MM.1S (cell line): ENCODE results near the gene PYGO1.

Experiments used
- DNase-seq: peaks from one replicate; pipeline ENCODE4 v3.0.0-alpha.2; 2015
- H2AFZ ChIP-seq: fragments of 300-600 bp; sonication (generic); 2 replicates; pipeline ENCODE4 v1.6.0; 2016; ENCODE audit warnings: antibody characterized with exemption, low read length
- H3F3A ChIP-seq: fragments of 300-600 bp; sonication (generic); 2 replicates; pipeline ENCODE4 v1.6.1; 2016; ENCODE audit warnings: mild to moderate bottlenecking, antibody characterized with exemption, low read length, moderate library complexity, mixed read lengths; ENCODE audit not compliant: insufficient read depth
- H3K27ac ChIP-seq: fragments of 300-600 bp; sonication (generic); 2 replicates; pipeline ENCODE4 v1.5.1; 2016; ENCODE audit warnings: mild to moderate bottlenecking, low read length
- H3K27me3 ChIP-seq: fragments of 300-600 bp; sonication (generic); replicated peaks from 2 replicates; pipeline ENCODE4 v1.6.0; 2016; ENCODE audit warnings: low read length; ENCODE audit not compliant: insufficient read depth
- H3K36me3 ChIP-seq: fragments of 300-600 bp; sonication (generic); replicated peaks from 2 replicates; pipeline ENCODE4 v1.6.1; 2016; ENCODE audit warnings: mild to moderate bottlenecking, low read length, mixed read lengths; ENCODE audit not compliant: insufficient read depth
- H3K4me1 ChIP-seq: fragments of 300-600 bp; sonication (generic); 2 replicates; pipeline ENCODE4 v1.6.1; 2016; ENCODE audit warnings: low read length, mixed read lengths
- H3K4me2 ChIP-seq: fragments of 300-600 bp; sonication (generic); 2 replicates; pipeline ENCODE4 v1.6.0; 2016; ENCODE audit warnings: low read depth, low read length
- H3K4me3 ChIP-seq: fragments of 300-600 bp; sonication (generic); 2 replicates; pipeline ENCODE4 v1.5.1; 2016; ENCODE audit warnings: low read length, mixed read lengths
- H3K79me2 ChIP-seq: fragments of 300-600 bp; sonication (generic); 2 replicates; pipeline ENCODE4 v1.6.1; 2016; ENCODE audit warnings: mixed run types, low read length, mixed read lengths
- H3K9ac ChIP-seq: fragments of 300-600 bp; sonication (generic); 2 replicates; pipeline ENCODE4 v1.6.1; 2016; ENCODE audit warnings: low read length, mixed read lengths
- H3K9me2 ChIP-seq: fragments of 300-600 bp; sonication (generic); replicated peaks from 2 replicates; pipeline ENCODE4 v1.6.1; 2016; ENCODE audit warnings: mild to moderate bottlenecking, low read length, mixed read lengths; ENCODE audit not compliant: insufficient read depth
- H3K9me3 ChIP-seq: fragments of 300-600 bp; sonication (generic); replicated peaks from 2 replicates; pipeline ENCODE4 v1.6.1; 2016; ENCODE audit warnings: mild to moderate bottlenecking, low read length, mixed read lengths; ENCODE audit not compliant: insufficient read depth
- H4K20me1 ChIP-seq: fragments of 300-600 bp; sonication (generic); 2 replicates; pipeline ENCODE4 v1.6.1; 2016; ENCODE audit warnings: mild to moderate bottlenecking, low read length, moderate library complexity, mixed read lengths; ENCODE audit not compliant: insufficient read depth
- CTCF ChIP-seq: fragments of 300-600 bp; sonication (generic); IDR thresholded peaks from 2 replicates; pipeline ENCODE4 v1.5.1; 2016; ENCODE audit warnings: antibody characterized with exemption, low read length, mixed read lengths
- EZH2 ChIP-seq: fragments of 300-600 bp; sonication (generic); optimal IDR thresholded peaks from 2 replicates; pipeline ENCODE3; 2017; ENCODE audit warnings: low read depth, mild to moderate bottlenecking, antibody characterized with exemption, low read length, mixed read lengths
- EZH2phosphoT487 ChIP-seq: fragments of 300-600 bp; sonication (generic); IDR thresholded peaks from 2 replicates; pipeline ENCODE4 v1.6.1; 2018; ENCODE audit warnings: antibody characterized with exemption, low read length

PYGO1 gene

GRCh38 chr15:55576943-55577342, 11.2 kb downstream of the PYGO1 start:
- no peak overlapping the region for H2AFZ ChIP-seq
- H3K9me2 ChIP-seq, result no peaks in the 10 kb centered on the region
- no peaks in the 10 kb centered on the region for H3K79me2 ChIP-seq
- H3K9me3 ChIP-seq, result no peaks in the 10 kb centered on the region
- no peaks in the 10 kb centered on the region for H4K20me1 ChIP-seq
- no peak overlapping the region for H3K4me3 ChIP-seq
- no peaks in the 10 kb centered on the region for H3K4me1 ChIP-seq
- no peak for DNase-seq
- H3K27me3 ChIP-seq, result no peaks in the 10 kb centered on the region
- no peaks in the 10 kb centered on the region for H3K36me3 ChIP-seq
- TF ChIP-seq EZH2 (no peak), CTCF (no peak), EZH2phosphoT487 (no peak)
- no peaks in the 10 kb centered on the region for H3F3A ChIP-seq
- H3K27ac ChIP-seq, result no peak overlapping the region
- H3K4me2 ChIP-seq, result no peak overlapping the region
- H3K9ac ChIP-seq, result no peak overlapping the region

GRCh38 chr15:55574096-55574495, 14.0 kb downstream of the PYGO1 start:
- DNase-seq, result no peak

GRCh38 chr15:55573224-55573623, 14.9 kb downstream of the PYGO1 start:
- H3F3A ChIP-seq, result no peaks in the 10 kb centered on the region
- no peak overlapping the region for H3K27ac ChIP-seq
- no peaks in the 10 kb centered on the region for H4K20me1 ChIP-seq
- H3K4me2 ChIP-seq, result no peak overlapping the region
- TF ChIP-seq EZH2 (no peak), CTCF (no peak), EZH2phosphoT487 (no peak)
- no peaks in the 10 kb centered on the region for H3K9me2 ChIP-seq
- no peaks in the 10 kb centered on the region for H3K27me3 ChIP-seq
- H3K4me1 ChIP-seq, result no peaks in the 10 kb centered on the region
- no peaks in the 10 kb centered on the region for H3K79me2 ChIP-seq
- H3K36me3 ChIP-seq, result no peaks in the 10 kb centered on the region
- H2AFZ ChIP-seq, result no peak overlapping the region
- no peak overlapping the region for H3K4me3 ChIP-seq
- no peak overlapping the region for H3K9ac ChIP-seq
- no peak for DNase-seq
- no peaks in the 10 kb centered on the region for H3K9me3 ChIP-seq

More at GRCh38 chr15:55574096-55574495, 14.0 kb downstream of the PYGO1 start:
- H2AFZ ChIP-seq, result no peak overlapping the region
- no peak overlapping the region for H3K9ac ChIP-seq
- H3K79me2 ChIP-seq, result no peaks in the 10 kb centered on the region
- H3K4me3 ChIP-seq, result no peak overlapping the region
- no peaks in the 10 kb centered on the region for H3F3A ChIP-seq
- H3K4me1 ChIP-seq, result no peaks in the 10 kb centered on the region
- no peaks in the 10 kb centered on the region for H4K20me1 ChIP-seq
- no peaks in the 10 kb centered on the region for H3K9me2 ChIP-seq
- no peaks in the 10 kb centered on the region for H3K9me3 ChIP-seq
- no peak for TF ChIP-seq EZH2phosphoT487
- TF ChIP-seq CTCF, result no peak
- TF ChIP-seq EZH2, result no peak
- no peak overlapping the region for H3K27ac ChIP-seq
- no peaks in the 10 kb centered on the region for H3K27me3 ChIP-seq
- no peak overlapping the region for H3K4me2 ChIP-seq
- no peaks in the 10 kb centered on the region for H3K36me3 ChIP-seq
